KMS-11 (cell line): ENCODE results near the gene F13A1.

Experiments
- H2AFZ ChIP-seq: fragments of 200-600 bp; sonication (generic); 2 replicates; pipeline ENCODE4 v1.6.1; 2016; ENCODE audit warnings: antibody characterized with exemption, mixed run types, low read depth
- H3K27ac ChIP-seq: fragments of 200-600 bp; sonication (generic); 2 replicates; pipeline ENCODE4 v1.6.1; 2016; ENCODE audit warnings: mild to moderate bottlenecking, mixed run types
- H3K27me3 ChIP-seq: fragments of 200-600 bp; sonication (generic); 2 replicates; pipeline ENCODE4 v1.6.1; 2017; ENCODE audit warnings: mild to moderate bottlenecking, low read depth, mixed run types, moderate library complexity; ENCODE audit not compliant: insufficient read depth
- H3K36me3 ChIP-seq: fragments of 200-600 bp; sonication (generic); 2 replicates; pipeline ENCODE4 v1.6.1; 2017; ENCODE audit warnings: mild to moderate bottlenecking, mixed run types; ENCODE audit not compliant: insufficient read depth
- H3K4me1 ChIP-seq: fragments of 200-600 bp; sonication (generic); 2 replicates; pipeline ENCODE4 v1.6.1; 2016; ENCODE audit warnings: mild to moderate bottlenecking, low read depth, mixed run types; ENCODE audit not compliant: poor library complexity, severe bottlenecking
- H3K4me2 ChIP-seq: fragments of 200-600 bp; sonication (generic); 2 replicates; pipeline ENCODE4 v1.7.0; 2016; ENCODE audit warnings: mild to moderate bottlenecking, mixed run types
- H3K4me3 ChIP-seq: fragments of 200-600 bp; sonication (generic); IDR thresholded peaks from 2 replicates; pipeline ENCODE4 v1.6.1; 2017; ENCODE audit warnings: low read depth, low read length, mixed read lengths; ENCODE audit not compliant: insufficient read depth
- H3K79me2 ChIP-seq: fragments of 200-600 bp; sonication (generic); 2 replicates; pipeline ENCODE4 v1.6.1; 2016; ENCODE audit warnings: low read depth, mixed run types; ENCODE audit not compliant: insufficient read depth
- H3K9ac ChIP-seq: fragments of 200-600 bp; sonication (generic); 2 replicates; pipeline ENCODE4 v1.6.1; 2016; ENCODE audit warnings: mild to moderate bottlenecking, mixed run types
- H4K20me1 ChIP-seq: fragments of 200-600 bp; sonication (generic); 2 replicates; pipeline ENCODE4 v1.6.1; 2016; ENCODE audit warnings: mild to moderate bottlenecking, mixed run types; ENCODE audit not compliant: insufficient read depth
- CTCF ChIP-seq: fragments of 200-600 bp; sonication (generic); conservative IDR thresholded peaks from 2 replicates; pipeline ENCODE4 v1.6.1; 2017; ENCODE audit warnings: low read depth, mild to moderate bottlenecking, antibody characterized with exemption, low read length, moderate library complexity, mixed read lengths

Gene F13A1

GRCh38 chr6:6282716-6283115 lies 37.7 kb downstream of the F13A1 start:
- H3K4me3 ChIP-seq, result no peak overlapping the region
- no peaks in the 10 kb centered on the region for H4K20me1 ChIP-seq
- no peaks in the 10 kb centered on the region for H3K36me3 ChIP-seq
- H3K4me2 ChIP-seq, result no peak overlapping the region
- no peak overlapping the region for H2AFZ ChIP-seq
- no peak overlapping the region for H3K9ac ChIP-seq
- no peaks in the 10 kb centered on the region for H3K4me1 ChIP-seq
- TF ChIP-seq CTCF, result no peak
- H3K79me2 ChIP-seq, result no peaks in the 10 kb centered on the region
- no peaks in the 10 kb centered on the region for H3K27me3 ChIP-seq
- H3K27ac ChIP-seq, result no peak overlapping the region

GRCh38 chr6:6277413-6277812 lies 43.0 kb downstream of the F13A1 start:
- no peak overlapping the region for H3K4me2 ChIP-seq
- TF ChIP-seq CTCF, result no peak

GRCh38 chr6:6270948-6271535 lies 49.4 kb downstream of the F13A1 start:
- Histone ChIP-seq H3K27me3 (no peaks in the 10 kb centered on the region), H3K4me2 (no peak overlapping the region), H2AFZ (no peak overlapping the region), H3K27ac (no peak overlapping the region), H3K36me3 (no peaks in the 10 kb centered on the region), H3K4me3 (no peak overlapping the region), H4K20me1 (no peaks in the 10 kb centered on the region), H3K4me1 (no peaks in the 10 kb centered on the region), H3K9ac (no peak overlapping the region), H3K79me2 (no peaks in the 10 kb centered on the region)
- no peak for TF ChIP-seq CTCF

More at GRCh38 chr6:6277413-6277812, 43.0 kb downstream of the F13A1 start:
- H3K9ac ChIP-seq, result no peak overlapping the region
- H4K20me1 ChIP-seq, result no peaks in the 10 kb centered on the region
- no peak overlapping the region for H3K4me3 ChIP-seq
- H2AFZ ChIP-seq, result no peak overlapping the region
- no peaks in the 10 kb centered on the region for H3K79me2 ChIP-seq
- H3K4me1 ChIP-seq, result no peaks in the 10 kb centered on the region
- no peak overlapping the region for H3K27ac ChIP-seq
- no peaks in the 10 kb centered on the region for H3K27me3 ChIP-seq
- H3K36me3 ChIP-seq, result no peaks in the 10 kb centered on the region

GRCh38 chr6:6260196-6260722 lies 60.2 kb downstream of the F13A1 start:
- no peak overlapping the region for H3K4me2 ChIP-seq
- no peak overlapping the region for H2AFZ ChIP-seq
- no peaks in the 10 kb centered on the region for H3K36me3 ChIP-seq
- TF ChIP-seq CTCF, result no peak
- no peak overlapping the region for H3K4me3 ChIP-seq
- H3K27ac ChIP-seq, result no peak overlapping the region
- H4K20me1 ChIP-seq, result no peaks in the 10 kb centered on the region
- no peaks in the 10 kb centered on the region for H3K4me1 ChIP-seq
- H3K79me2 ChIP-seq, result no peaks in the 10 kb centered on the region
- H3K27me3 ChIP-seq, result no peaks in the 10 kb centered on the region
- H3K9ac ChIP-seq, result no peak overlapping the region
